Gastrocnemius medialis (tissue), 4 donors: Measurements from ENCODE around the gene NEK10.

Source experiments
- POLR2A ChIP-seq, 2 donors: fragments of 450-650 bp; IDR thresholded peaks; one replicate each; pipeline ENCODE4 v1.6.1; 2017; ENCODE audit warnings: antibody characterized with exemption in 2 of 2, mild to moderate bottlenecking in 2 of 2, moderate library complexity in 2 of 2
- TF ChIP-seq, protein P1 (sequence below), 5 experiments: fragments of 450-650 bp in 3 of 5; fragments of 200-600 bp in 2 of 5; sonication (generic) in 2 of 5; IDR thresholded peaks in 4 of 5; conservative IDR thresholded peaks in 1 of 5; 1 replicate in 4 of 5; 2 replicates in 1 of 5; pipeline ENCODE4 v1.5.1; 2016 to 2019; ENCODE audit warnings: antibody characterized with exemption in 5 of 5, mild to moderate bottlenecking in 3 of 5, moderate library complexity in 3 of 5

DNA sequence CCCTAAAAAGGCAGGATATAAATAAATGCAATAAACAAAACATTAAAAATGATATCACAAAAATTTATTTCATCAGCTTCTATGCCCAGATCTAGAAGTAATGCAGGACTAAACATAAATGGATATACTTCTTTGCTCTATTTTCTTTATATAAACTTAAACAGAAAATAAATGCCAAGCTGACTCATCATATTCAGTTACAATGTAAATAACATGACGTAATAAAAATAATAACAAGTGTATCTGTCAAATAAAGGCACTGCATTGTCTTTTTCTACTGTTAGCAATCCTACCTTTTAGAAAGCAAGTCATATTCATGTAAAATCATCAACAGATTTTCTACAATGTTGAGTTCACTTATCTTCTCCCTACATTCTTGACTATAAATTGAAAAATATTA, 61.6 kb downstream of the NEK10 start:
- TF ChIP-seq POLR2A (IDR thresholded peaks at IDR 0.05), result no peak
- TF ChIP-seq, protein P1, sequence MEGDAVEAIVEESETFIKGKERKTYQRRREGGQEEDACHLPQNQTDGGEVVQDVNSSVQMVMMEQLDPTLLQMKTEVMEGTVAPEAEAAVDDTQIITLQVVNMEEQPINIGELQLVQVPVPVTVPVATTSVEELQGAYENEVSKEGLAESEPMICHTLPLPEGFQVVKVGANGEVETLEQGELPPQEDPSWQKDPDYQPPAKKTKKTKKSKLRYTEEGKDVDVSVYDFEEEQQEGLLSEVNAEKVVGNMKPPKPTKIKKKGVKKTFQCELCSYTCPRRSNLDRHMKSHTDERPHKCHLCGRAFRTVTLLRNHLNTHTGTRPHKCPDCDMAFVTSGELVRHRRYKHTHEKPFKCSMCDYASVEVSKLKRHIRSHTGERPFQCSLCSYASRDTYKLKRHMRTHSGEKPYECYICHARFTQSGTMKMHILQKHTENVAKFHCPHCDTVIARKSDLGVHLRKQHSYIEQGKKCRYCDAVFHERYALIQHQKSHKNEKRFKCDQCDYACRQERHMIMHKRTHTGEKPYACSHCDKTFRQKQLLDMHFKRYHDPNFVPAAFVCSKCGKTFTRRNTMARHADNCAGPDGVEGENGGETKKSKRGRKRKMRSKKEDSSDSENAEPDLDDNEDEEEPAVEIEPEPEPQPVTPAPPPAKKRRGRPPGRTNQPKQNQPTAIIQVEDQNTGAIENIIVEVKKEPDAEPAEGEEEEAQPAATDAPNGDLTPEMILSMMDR (IDR thresholded peaks at IDR 0.05 in 4 of 5, conservative IDR thresholded peaks at IDR 0.05 in 1 of 5), result no peak
